Cardiac muscle cell (in vitro differentiated cells and primary cell): ENCODE results near the gene ATP6V0A1. TPM values are rescaled to one million over a fixed set of nuclear protein-coding genes. Genes with fewer than 3 reads are reported as not detected.
"Not testable (repeated sequence)": the region's sequence is repeated elsewhere in the genome, so short reads cannot be mapped to it uniquely, and the experiment has no call there.

ENCODE experiments used
- DNase-seq, 2 donors: peaks; one replicate each; pipeline versions ENCODE4 v3.0.0 to v3.0.0-alpha.2; 2010 to 2017; ENCODE audit warnings: low read depth in 1 of 2, low spot score in 1 of 2
- H3K27ac ChIP-seq: fragments of 200-600 bp; sonication (generic); 2 replicates; pipeline ENCODE4 v1.5.1; 2016
- H3K27me3 ChIP-seq: fragments of 200-600 bp; sonication (generic); 2 replicates; pipeline ENCODE4 v1.6.0; 2016; ENCODE audit warnings: control low read depth
- H3K36me3 ChIP-seq: fragments of 200-600 bp; sonication (generic); 2 replicates; pipeline ENCODE4 v1.5.1; 2016; ENCODE audit warnings: control low read depth
- H3K4me1 ChIP-seq: fragments of 200-600 bp; sonication (generic); 2 replicates; pipeline ENCODE4 v1.8.1; 2017; ENCODE audit warnings: low read depth, mild to moderate bottlenecking, mixed run types
- H3K4me3 ChIP-seq: fragments of 200-600 bp; sonication (generic); 2 replicates; pipeline ENCODE4 v1.5.1; 2016; ENCODE audit warnings: mild to moderate bottlenecking
- H3K9me3 ChIP-seq: fragments of 200-600 bp; sonication (generic); 2 replicates; pipeline ENCODE4 v1.5.1; 2017; ENCODE audit warnings: low read depth, mild to moderate bottlenecking, control low read depth
- polyA plus RNA-seq: library from polyadenylated mRNA; unstranded; fragments of >200 nt; fragmentation: Nextera tagmentation; extraction: Ambion mirVana; gene quantifications from 2 replicates; pipeline ENCODE4 v1.2.1, GENCODE V29; 2016
- total RNA-seq: library from RNA; depleted of rRNA; stranded (reverse); fragments of >200 nt; gene quantifications from 2 replicates; pipeline ENCODE4 v1.2.3, GENCODE V29; 2016
- TF ChIP-seq, protein P1 (sequence below): IDR thresholded peaks from 2 replicates; pipeline ENCODE4 v1.5.1; 2012; ENCODE audit warnings: low read depth, mild to moderate bottlenecking, low read length

Gene ATP6V0A1
- total and polyA plus RNA-seq, 2 experiments from 2014 or later: 44.6 to 50.8 TPM

GRCh38 chr17:42474276-42474675 is 15.6 kb downstream of the ATP6V0A1 start:
- Histone ChIP-seq H3K9me3 (no peaks in the 10 kb centered on the region), H3K4me1 (no peaks in the 10 kb centered on the region), H3K36me3 (peaks cover 44% of the 10 kb centered on the region), H3K27me3 (no peaks in the 10 kb centered on the region), H3K4me3 (no peak overlapping the region), H3K27ac (no peak overlapping the region)
- TF ChIP-seq, protein P1, sequence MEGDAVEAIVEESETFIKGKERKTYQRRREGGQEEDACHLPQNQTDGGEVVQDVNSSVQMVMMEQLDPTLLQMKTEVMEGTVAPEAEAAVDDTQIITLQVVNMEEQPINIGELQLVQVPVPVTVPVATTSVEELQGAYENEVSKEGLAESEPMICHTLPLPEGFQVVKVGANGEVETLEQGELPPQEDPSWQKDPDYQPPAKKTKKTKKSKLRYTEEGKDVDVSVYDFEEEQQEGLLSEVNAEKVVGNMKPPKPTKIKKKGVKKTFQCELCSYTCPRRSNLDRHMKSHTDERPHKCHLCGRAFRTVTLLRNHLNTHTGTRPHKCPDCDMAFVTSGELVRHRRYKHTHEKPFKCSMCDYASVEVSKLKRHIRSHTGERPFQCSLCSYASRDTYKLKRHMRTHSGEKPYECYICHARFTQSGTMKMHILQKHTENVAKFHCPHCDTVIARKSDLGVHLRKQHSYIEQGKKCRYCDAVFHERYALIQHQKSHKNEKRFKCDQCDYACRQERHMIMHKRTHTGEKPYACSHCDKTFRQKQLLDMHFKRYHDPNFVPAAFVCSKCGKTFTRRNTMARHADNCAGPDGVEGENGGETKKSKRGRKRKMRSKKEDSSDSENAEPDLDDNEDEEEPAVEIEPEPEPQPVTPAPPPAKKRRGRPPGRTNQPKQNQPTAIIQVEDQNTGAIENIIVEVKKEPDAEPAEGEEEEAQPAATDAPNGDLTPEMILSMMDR: no peak
- DNase-seq: no peak

DNA sequence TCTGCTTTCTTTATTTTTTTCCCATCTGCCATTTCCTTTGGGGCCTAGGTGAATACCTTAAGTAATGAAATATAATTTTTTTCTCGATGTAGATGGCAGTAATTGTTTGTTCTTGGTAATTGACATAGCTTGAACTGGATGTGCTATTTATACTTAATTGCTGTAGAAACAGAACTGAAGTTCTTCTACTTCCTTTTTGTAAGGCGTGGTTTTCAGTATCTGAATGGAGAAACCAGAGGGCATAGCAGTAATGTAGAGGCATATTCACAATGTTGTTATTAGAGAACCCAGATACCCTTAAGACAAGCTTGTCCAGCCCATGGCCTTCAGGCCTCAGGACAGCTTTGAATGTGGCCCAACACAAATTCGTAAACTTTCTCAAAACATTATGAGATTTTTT is 16.4 kb downstream of the ATP6V0A1 start:
- Histone ChIP-seq H3K36me3 (peaks cover 39% of the 10 kb centered on the region), H3K4me1 (no peaks in the 10 kb centered on the region), H3K27ac (no peak overlapping the region), H3K4me3 (no peak overlapping the region), H3K27me3 (no peaks in the 10 kb centered on the region), H3K9me3 (no peaks in the 10 kb centered on the region)
- TF ChIP-seq, protein P1: no peak
- no peak for DNase-seq

GRCh38 chr17:42475835-42476234 is 17.2 kb downstream of the ATP6V0A1 start:
- H3K4me1 ChIP-seq: no peaks in the 10 kb centered on the region
- H3K27me3 ChIP-seq: no peaks in the 10 kb centered on the region
- no peak overlapping the region for H3K4me3 ChIP-seq
- no peak for DNase-seq
- H3K9me3 ChIP-seq: no peaks in the 10 kb centered on the region
- no peak overlapping the region for H3K27ac ChIP-seq
- H3K36me3 ChIP-seq: peaks cover 35% of the 10 kb centered on the region
- TF ChIP-seq, protein P1: no peak

GRCh38 chr17:42476411-42476810 is 17.7 kb downstream of the ATP6V0A1 start:
- H3K36me3 ChIP-seq: peaks cover 38% of the 10 kb centered on the region
- H3K27me3 ChIP-seq: no peaks in the 10 kb centered on the region
- no peak overlapping the region for H3K4me3 ChIP-seq
- H3K9me3 ChIP-seq: no peaks in the 10 kb centered on the region
- no peak for DNase-seq
- no peak overlapping the region for H3K27ac ChIP-seq
- TF ChIP-seq, protein P1: no peak
- no peaks in the 10 kb centered on the region for H3K4me1 ChIP-seq

DNA sequence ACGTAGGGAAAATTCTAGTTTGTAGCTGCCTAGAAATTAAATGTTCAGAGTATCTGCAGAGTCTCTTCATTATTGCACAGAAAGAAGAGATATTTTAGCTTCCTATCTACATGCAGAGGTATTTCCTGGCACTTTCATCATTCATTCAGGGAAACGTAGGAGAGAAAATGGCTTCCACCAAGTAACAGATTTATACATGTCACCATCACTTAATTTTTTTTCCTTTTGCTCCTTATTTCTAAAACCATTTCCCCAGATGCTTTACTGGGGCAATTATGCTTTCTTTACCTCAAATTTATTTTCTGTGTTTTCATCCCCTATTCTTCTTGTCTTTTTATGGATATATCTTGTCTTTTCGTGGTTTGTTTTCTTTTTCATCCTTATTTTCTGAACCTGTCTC is 18.5 kb downstream of the ATP6V0A1 start:
- no peak for DNase-seq
- Histone ChIP-seq H3K4me3 (no peak overlapping the region), H3K27me3 (no peaks in the 10 kb centered on the region), H3K36me3 (peaks cover 38% of the 10 kb centered on the region), H3K9me3 (no peaks in the 10 kb centered on the region), H3K27ac (no peak overlapping the region), H3K4me1 (no peaks in the 10 kb centered on the region)
- TF ChIP-seq, protein P1: no peak

DNA sequence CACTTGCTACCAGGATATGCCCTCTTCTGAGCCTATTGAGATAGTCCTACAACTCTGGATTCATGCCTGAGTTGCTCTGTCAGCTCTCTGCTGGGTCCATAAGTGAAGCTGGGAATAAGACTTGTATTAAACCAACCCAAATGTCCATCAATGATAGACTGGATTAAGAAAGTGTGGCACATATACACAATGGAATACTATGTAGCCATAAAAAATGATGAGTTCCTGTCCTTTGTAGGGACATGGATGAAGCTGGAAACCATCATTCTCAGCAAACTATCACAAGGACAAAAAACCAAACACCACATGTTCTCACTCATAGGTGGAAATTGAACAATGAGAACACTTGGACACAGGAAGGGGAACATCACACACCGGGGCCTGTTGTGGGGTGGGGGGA is 19.1 kb downstream of the ATP6V0A1 start:
- H3K27me3 ChIP-seq, DNase-seq, H3K9me3 ChIP-seq, H3K4me3 ChIP-seq, H3K4me1 ChIP-seq, H3K27ac ChIP-seq: not testable (repeated sequence)
- peaks cover 37% of the 10 kb centered on the region for H3K36me3 ChIP-seq
